Measurements from ENCODE around the gene ART5. TPM values are rescaled to one million over a fixed set of nuclear protein-coding genes. Genes with fewer than 3 reads are reported as not detected.

ART5 gene
- total RNA-seq, 2 experiments from 2014 or later: not detected

DNA sequence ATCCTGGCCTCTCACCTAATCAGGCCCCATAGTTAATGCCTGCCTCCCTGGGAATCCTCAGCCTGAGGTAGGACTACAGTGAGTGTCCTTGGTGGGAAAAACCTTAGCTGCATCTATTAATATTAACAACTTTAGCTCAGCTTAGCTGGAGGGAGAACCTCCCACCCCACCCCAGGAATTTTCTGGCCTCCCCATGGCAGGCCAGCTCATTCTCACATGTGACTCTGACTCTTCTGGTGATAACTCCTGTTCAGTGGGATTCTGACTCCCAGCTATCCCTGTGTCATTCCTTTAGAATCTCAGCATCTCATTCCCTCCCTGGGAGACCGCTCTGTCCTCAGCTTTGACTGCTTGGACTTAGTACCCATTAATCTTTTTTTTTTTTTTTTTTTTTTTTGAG is 14.5 kb downstream of the ART5 start:
- no TSS peak for BruUV-seq (replicated peaks)
- intact Hi-C loops (cut with micrococcal nuclease; ENCODE audit: unreplicated experiment): no loop called here
- no peaks in the 10 kb centered on the region for H4K20me1 ChIP-seq (ENCODE audit: insufficient read depth, low read length)
- ChIA-PET POLR2A (interaction anchor here (0.8 kb wide), 1 partner anchor 958 kb away, joined by 4 read pairs; no protein-coding TSS in a partner anchor), CTCF (ENCODE audit: unreplicated experiment) (interaction anchor here (0.7 kb wide), 1 partner anchor 17 kb away, joined by 3 read pairs; no protein-coding TSS in a partner anchor)
- H3K27ac ChIP-seq (ENCODE audit: low read depth, low read length, poor library complexity, severe bottlenecking): no peak overlapping the region
- no peaks in the 10 kb centered on the region for H3K4me1 ChIP-seq (ENCODE audit: insufficient read depth, low read length, poor library complexity, severe bottlenecking)
- H2AFZ ChIP-seq (ENCODE audit: low read length): no peak overlapping the region
- no peak overlapping the region for H3K4me2 ChIP-seq (ENCODE audit: low read length)
- H3K4me3 ChIP-seq (ENCODE audit: low read depth, low read length, poor library complexity, severe bottlenecking): no peak overlapping the region
- DNase-seq (ENCODE audit: low spot score): no peak
- no peaks in the 10 kb centered on the region for H3K79me2 ChIP-seq (ENCODE audit: insufficient read depth, low read depth, low read length)
- H3K9me3 ChIP-seq (ENCODE audit: low read length): no peaks in the 10 kb centered on the region
- no peak for TF ChIP-seq EZH2phosphoT487 (IDR thresholded peaks at IDR 0.05; ENCODE audit: borderline replicate concordance, low read depth, low read length)
- TF ChIP-seq, protein P1, sequence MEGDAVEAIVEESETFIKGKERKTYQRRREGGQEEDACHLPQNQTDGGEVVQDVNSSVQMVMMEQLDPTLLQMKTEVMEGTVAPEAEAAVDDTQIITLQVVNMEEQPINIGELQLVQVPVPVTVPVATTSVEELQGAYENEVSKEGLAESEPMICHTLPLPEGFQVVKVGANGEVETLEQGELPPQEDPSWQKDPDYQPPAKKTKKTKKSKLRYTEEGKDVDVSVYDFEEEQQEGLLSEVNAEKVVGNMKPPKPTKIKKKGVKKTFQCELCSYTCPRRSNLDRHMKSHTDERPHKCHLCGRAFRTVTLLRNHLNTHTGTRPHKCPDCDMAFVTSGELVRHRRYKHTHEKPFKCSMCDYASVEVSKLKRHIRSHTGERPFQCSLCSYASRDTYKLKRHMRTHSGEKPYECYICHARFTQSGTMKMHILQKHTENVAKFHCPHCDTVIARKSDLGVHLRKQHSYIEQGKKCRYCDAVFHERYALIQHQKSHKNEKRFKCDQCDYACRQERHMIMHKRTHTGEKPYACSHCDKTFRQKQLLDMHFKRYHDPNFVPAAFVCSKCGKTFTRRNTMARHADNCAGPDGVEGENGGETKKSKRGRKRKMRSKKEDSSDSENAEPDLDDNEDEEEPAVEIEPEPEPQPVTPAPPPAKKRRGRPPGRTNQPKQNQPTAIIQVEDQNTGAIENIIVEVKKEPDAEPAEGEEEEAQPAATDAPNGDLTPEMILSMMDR (conservative IDR thresholded peaks at IDR 0.05; ENCODE audit: low read length): no peak
- H3K36me3 ChIP-seq (ENCODE audit: insufficient read depth, low read length): no peaks in the 10 kb centered on the region
- no peaks in the 10 kb centered on the region for H3K9me2 ChIP-seq (ENCODE audit: insufficient read depth, low read length)

DNA sequence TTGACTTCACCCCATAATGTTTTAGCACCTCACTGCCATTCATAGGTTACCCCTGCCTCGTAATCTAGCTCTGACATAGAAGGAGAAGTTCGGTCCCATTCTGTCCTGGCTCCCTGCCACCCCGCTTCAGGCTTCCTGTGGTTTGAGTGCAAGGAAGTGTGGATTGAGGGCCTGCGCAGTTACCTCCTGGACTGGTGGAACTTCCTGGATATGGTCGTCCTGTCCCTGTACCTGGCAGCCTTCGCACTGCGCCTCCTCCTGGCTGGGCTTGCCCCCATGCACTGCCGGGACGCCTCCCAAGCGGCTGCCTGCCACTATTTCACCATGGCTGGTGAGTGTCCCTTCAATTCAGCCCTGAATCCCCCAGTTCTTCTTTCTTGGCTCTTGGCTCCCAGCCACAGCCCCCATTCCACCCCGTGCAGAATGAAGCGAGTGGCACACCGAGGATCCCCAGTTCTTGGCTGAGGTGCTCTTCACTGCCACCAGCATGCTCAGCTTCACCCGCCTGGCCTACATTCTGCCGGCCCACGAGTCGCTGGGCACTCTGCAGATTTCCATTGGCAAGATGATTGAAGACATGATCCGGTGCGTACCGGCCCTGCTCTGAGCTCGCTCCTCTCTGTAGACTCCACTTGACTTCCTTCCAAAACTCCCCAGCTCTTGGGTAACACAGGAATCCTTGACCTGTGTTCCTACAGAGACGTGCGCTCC is 15.4 kb downstream of the ART5 start:
- no peaks in the 10 kb centered on the region for H3K4me1 ChIP-seq (ENCODE audit: insufficient read depth, low read length, poor library complexity, severe bottlenecking)
- no peaks in the 10 kb centered on the region for H3K9me2 ChIP-seq (ENCODE audit: insufficient read depth, low read length)
- no peaks in the 10 kb centered on the region for H4K20me1 ChIP-seq (ENCODE audit: insufficient read depth, low read length)
- ChIA-PET CTCF (ENCODE audit: unreplicated experiment) (no interaction called here), POLR2A (interaction anchor here (0.8 kb wide), 1 partner anchor 958 kb away, joined by 4 read pairs; no protein-coding TSS in a partner anchor)
- intact Hi-C loops (cut with micrococcal nuclease; ENCODE audit: unreplicated experiment): no loop called here
- H3K27ac ChIP-seq (ENCODE audit: low read depth, low read length, poor library complexity, severe bottlenecking): no peak overlapping the region
- no TSS peak for BruUV-seq (replicated peaks)
- H3K79me2 ChIP-seq (ENCODE audit: insufficient read depth, low read depth, low read length): no peaks in the 10 kb centered on the region
- no peak for DNase-seq (ENCODE audit: low spot score)
- no peaks in the 10 kb centered on the region for H3K36me3 ChIP-seq (ENCODE audit: insufficient read depth, low read length)
- TF ChIP-seq, protein P1 (conservative IDR thresholded peaks at IDR 0.05; ENCODE audit: low read length): no peak
- TF ChIP-seq EZH2phosphoT487 (IDR thresholded peaks at IDR 0.05; ENCODE audit: borderline replicate concordance, low read depth, low read length): no peak
- H3K4me3 ChIP-seq (ENCODE audit: low read depth, low read length, poor library complexity, severe bottlenecking): no peak overlapping the region
- H3K9me3 ChIP-seq (ENCODE audit: low read length): no peaks in the 10 kb centered on the region
- no peak overlapping the region for H2AFZ ChIP-seq (ENCODE audit: low read length)
- H3K4me2 ChIP-seq (ENCODE audit: low read length): no peak overlapping the region

DNA sequence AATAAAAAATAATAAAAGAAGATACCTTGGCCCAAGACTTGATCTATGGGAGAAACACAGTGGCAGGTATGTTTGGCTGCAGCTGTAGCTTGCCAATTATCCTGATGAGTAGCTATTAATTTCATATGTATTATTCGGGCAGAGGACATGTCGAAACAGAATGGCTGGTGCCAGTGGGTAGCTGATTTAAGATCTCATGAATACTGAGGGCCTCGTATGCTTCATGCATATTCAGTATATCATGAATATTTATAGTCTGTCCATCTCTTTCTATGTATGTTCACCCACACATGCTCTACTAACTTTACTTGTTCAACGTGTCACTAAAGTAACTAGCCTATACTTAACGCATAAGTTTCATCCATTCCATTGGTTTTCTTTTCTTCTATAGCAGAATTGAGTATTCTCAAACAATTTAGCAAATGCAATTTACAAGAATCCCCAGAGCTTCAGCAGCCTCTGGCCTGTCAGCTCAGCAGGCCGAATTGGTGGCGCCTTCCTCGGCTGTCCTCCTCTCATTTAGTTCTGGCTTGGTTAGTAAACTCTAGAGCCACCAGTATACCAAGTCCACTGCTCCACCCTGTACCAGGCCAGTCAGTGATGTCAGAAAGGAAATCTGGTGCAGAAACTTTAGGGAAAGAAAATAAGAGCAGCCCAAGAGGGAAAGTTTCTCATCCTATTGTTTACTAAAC is 17.9 kb downstream of the ART5 start:
- DNase-seq (ENCODE audit: low spot score): no peak
- Histone ChIP-seq H3K79me2 (ENCODE audit: insufficient read depth, low read depth, low read length) (no peaks in the 10 kb centered on the region), H3K36me3 (ENCODE audit: insufficient read depth, low read length) (no peaks in the 10 kb centered on the region), H3K9me3 (ENCODE audit: low read length) (no peaks in the 10 kb centered on the region), H3K4me3 (ENCODE audit: low read depth, low read length, poor library complexity, severe bottlenecking) (no peak overlapping the region), H3K4me1 (ENCODE audit: insufficient read depth, low read length, poor library complexity, severe bottlenecking) (no peaks in the 10 kb centered on the region), H3K4me2 (ENCODE audit: low read length) (no peak overlapping the region), H4K20me1 (ENCODE audit: insufficient read depth, low read length) (no peaks in the 10 kb centered on the region), H2AFZ (ENCODE audit: low read length) (no peak overlapping the region), H3K9me2 (ENCODE audit: insufficient read depth, low read length) (no peaks in the 10 kb centered on the region), H3K27ac (ENCODE audit: low read depth, low read length, poor library complexity, severe bottlenecking) (no peak overlapping the region)
- TF ChIP-seq EZH2phosphoT487 (IDR thresholded peaks at IDR 0.05; ENCODE audit: borderline replicate concordance, low read depth, low read length): no peak
- TF ChIP-seq, protein P1 (conservative IDR thresholded peaks at IDR 0.05; ENCODE audit: low read length): no peak
- ChIA-PET CTCF (ENCODE audit: unreplicated experiment) (interaction anchor here (0.5 kb wide), 1 partner anchor 201 kb away, joined by 3 read pairs; no protein-coding TSS in a partner anchor), POLR2A (no interaction called here)
- intact Hi-C loops (cut with micrococcal nuclease; ENCODE audit: unreplicated experiment): no loop called here
- BruUV-seq (replicated peaks): no TSS peak

Data from OCI-LY7 (cell line).